CD8-positive, alpha-beta memory T cell (primary cell): ENCODE measurements around the gene STARD13. TPM values are rescaled to one million over a fixed set of nuclear protein-coding genes. Genes with fewer than 3 reads are reported as not detected.

Experiments used
- CTCF ChIA-PET: fragments of 350-600 bp; sonication (Branson Sonifier 250); formaldehyde crosslinking; loops from one replicate; lab custom pipeline; 2021; ENCODE audit warnings: antibody characterized with exemption; lab: Charles Lee
- POLR2A ChIA-PET: fragments of 350-600 bp; sonication (Branson Sonifier 250); formaldehyde crosslinking; loops from one replicate; lab custom pipeline; 2021; ENCODE audit warnings: antibody characterized with exemption; lab: Charles Lee
- DNase-seq, 5 donors: peaks; one replicate each; pipeline versions ENCODE4 v3.0.0 to v3.0.0-alpha.2; 2020 to 2022; ENCODE audit warnings: mixed read lengths in 1 of 5
- H3K27ac ChIP-seq: one replicate; pipeline ENCODE4 v1.7.0; 2013; ENCODE audit warnings: low read depth, mild to moderate bottlenecking, low read length, moderate library complexity
- H3K27me3 ChIP-seq: 2 replicates; pipeline ENCODE4 v1.7.0; 2013; ENCODE audit warnings: low read length, mild to moderate bottlenecking; ENCODE audit not compliant: insufficient read depth, poor library complexity, severe bottlenecking
- H3K36me3 ChIP-seq: 2 replicates; pipeline ENCODE4 v1.7.0; 2013; ENCODE audit warnings: mild to moderate bottlenecking, low read length, moderate library complexity; ENCODE audit not compliant: insufficient read depth
- H3K4me1 ChIP-seq: 2 replicates; pipeline ENCODE4 v1.7.0; 2013; ENCODE audit warnings: mild to moderate bottlenecking, low read length, moderate library complexity; ENCODE audit not compliant: insufficient read depth
- H3K4me3 ChIP-seq: 2 replicates; pipeline ENCODE4 v1.7.0; 2013; ENCODE audit warnings: mild to moderate bottlenecking, low read length
- H3K9me3 ChIP-seq: 2 replicates; pipeline ENCODE4 v1.7.0; 2013; ENCODE audit warnings: mild to moderate bottlenecking, low read length
- H3K27ac Mint-ChIP-seq, 8 donors: one replicate each; pipeline ENCODE4 v1.8.0; 2020 to 2021; ENCODE audit warnings: mixed read lengths in 8 of 8, mild to moderate bottlenecking in 6 of 8, inconsistent platforms in 3 of 8, moderate library complexity in 3 of 8
- H3K27me3 Mint-ChIP-seq, 2 donors: one replicate each; pipeline ENCODE4 v1.8.0; 2020 to 2021; ENCODE audit warnings: mixed read lengths in 2 of 2, mild to moderate bottlenecking in 1 of 2, moderate library complexity in 1 of 2
- H3K36me3 Mint-ChIP-seq, 3 donors: one replicate each; pipeline ENCODE4 v1.8.0; 2020 to 2021; ENCODE audit warnings: mixed read lengths in 3 of 3, inconsistent platforms in 1 of 3, mild to moderate bottlenecking in 1 of 3
- H3K4me1 Mint-ChIP-seq, 3 donors: one replicate each; pipeline ENCODE4 v1.8.0; 2020 to 2021; ENCODE audit warnings: mixed read lengths in 3 of 3, inconsistent platforms in 1 of 3, mild to moderate bottlenecking in 1 of 3
- H3K4me3 Mint-ChIP-seq, 7 donors: one replicate each; pipeline ENCODE4 v1.8.0; 2020 to 2021; ENCODE audit warnings: mixed read lengths in 7 of 7, mild to moderate bottlenecking in 6 of 7, moderate library complexity in 4 of 7, inconsistent platforms in 2 of 7
- H3K9me3 Mint-ChIP-seq, 5 donors: one replicate each; pipeline ENCODE4 v1.8.0; 2020 to 2022; ENCODE audit warnings: mixed read lengths in 5 of 5, mild to moderate bottlenecking in 3 of 5, moderate library complexity in 2 of 5, inconsistent platforms in 1 of 5
- polyA plus RNA-seq: library from polyadenylated mRNA; unstranded; fragments of 300-500 nt; fragmentation: Illumina TruSeq; gene quantifications from one replicate; pipeline ENCODE4 v1.2.3, GENCODE V29; 2021
- total RNA-seq, 2 experiments: library from RNA; stranded (reverse); gene quantifications; one replicate each; pipeline ENCODE4 v1.2.3, GENCODE V29; 2021

STARD13 gene
- total and polyA plus RNA-seq, 3 experiments from 2014 or later: 0.40 to 0.48 TPM; not detected in 1

DNA sequence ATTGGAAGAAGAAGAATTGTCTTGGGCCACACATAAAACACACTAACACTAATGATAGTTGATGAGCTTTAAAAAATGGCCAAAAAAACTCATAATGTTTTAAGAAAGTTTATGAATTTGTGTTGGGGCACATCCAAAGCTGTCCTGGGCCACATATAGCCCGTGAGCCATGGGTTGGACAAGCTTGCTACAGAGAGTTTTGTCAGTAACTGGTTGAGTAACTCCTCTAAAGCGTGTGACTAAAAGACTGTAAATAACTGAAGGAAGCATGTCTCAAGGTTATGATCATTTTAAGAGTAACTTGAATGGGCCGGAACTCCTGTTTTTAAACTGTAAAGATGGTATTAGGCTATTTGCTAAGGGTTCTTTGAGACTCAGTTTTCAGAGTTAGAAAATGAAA is 151.3 kb downstream of the STARD13 start:
- Mint-ChIP-seq H3K27me3 (peaks cover 0 to 9% of the 10 kb centered on the region in 2 donors), H3K4me1 (no peaks in the 10 kb centered on the region), H3K4me3 (no peak overlapping the region), H3K36me3 (no peaks in the 10 kb centered on the region), H3K27ac (no peak overlapping the region), H3K9me3 (peaks cover 0 to 3% (median 0%) of the 10 kb centered on the region in 5 donors)
- no peak overlapping the region for H3K27ac ChIP-seq
- ChIA-PET CTCF (no interaction called here), POLR2A (no interaction called here)
- no peaks in the 10 kb centered on the region for H3K27me3 ChIP-seq
- no peaks in the 10 kb centered on the region for H3K36me3 ChIP-seq
- H3K4me1 ChIP-seq: no peaks in the 10 kb centered on the region
- no peak overlapping the region for H3K4me3 ChIP-seq
- H3K9me3 ChIP-seq: no peaks in the 10 kb centered on the region
- DNase-seq: no peak

- ChIA-PET POLR2A (no interaction called here), CTCF (no interaction called here)
Observed at GRCh38 chr13:33132644-33133440, 152.7 kb downstream of the STARD13 start.

DNA sequence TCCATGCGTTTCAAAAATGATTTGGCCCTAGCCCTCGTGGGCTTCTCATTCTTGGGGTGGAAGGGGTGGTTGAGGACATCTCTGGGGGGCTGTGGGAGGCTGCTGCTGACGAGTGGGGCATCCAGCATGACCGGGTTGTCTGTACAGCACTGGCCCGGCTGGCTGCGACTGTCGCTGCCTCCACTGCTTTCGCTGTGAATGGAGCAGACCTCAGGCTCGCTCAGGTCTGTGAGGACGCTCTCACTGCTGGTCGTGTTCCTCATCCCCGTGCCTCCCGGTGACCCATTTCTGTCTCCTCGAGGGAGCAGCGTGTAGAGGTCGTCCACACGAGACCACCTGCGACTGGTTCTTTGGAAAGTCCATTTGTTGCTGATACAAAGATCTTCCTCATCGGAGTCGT is 155.7 kb downstream of the STARD13 start:
- H3K27ac ChIP-seq: no peak overlapping the region
- no peak overlapping the region for H3K4me3 ChIP-seq

More at GRCh38 chr13:33132644-33133440, 152.7 kb downstream of the STARD13 start:
- Mint-ChIP-seq H3K27ac (no peak overlapping the region), H3K4me1 (no peaks in the 10 kb centered on the region), H3K36me3 (no peaks in the 10 kb centered on the region), H3K9me3 (peaks cover 0 to 3% (median 0%) of the 10 kb centered on the region in 5 donors), H3K4me3 (no peak overlapping the region), H3K27me3 (peaks cover 0 to 9% of the 10 kb centered on the region in 2 donors)
- Histone ChIP-seq H3K4me1 (no peaks in the 10 kb centered on the region), H3K4me3 (no peak overlapping the region), H3K27me3 (no peaks in the 10 kb centered on the region), H3K36me3 (no peaks in the 10 kb centered on the region), H3K9me3 (no peaks in the 10 kb centered on the region), H3K27ac (no peak overlapping the region)
- DNase-seq: no peak

GRCh38 chr13:33129094-33129832 is 156.3 kb downstream of the STARD13 start:
- no peaks in the 10 kb centered on the region for H3K4me1 Mint-ChIP-seq
- no peak overlapping the region for H3K27ac Mint-ChIP-seq
- ChIA-PET CTCF (no interaction called here), POLR2A (no interaction called here)
- Histone ChIP-seq H3K4me3 (no peak overlapping the region), H3K36me3 (no peaks in the 10 kb centered on the region), H3K9me3 (no peaks in the 10 kb centered on the region), H3K27ac (no peak overlapping the region), H3K27me3 (no peaks in the 10 kb centered on the region), H3K4me1 (no peaks in the 10 kb centered on the region)
- H3K4me3 Mint-ChIP-seq: no peak overlapping the region
- no peak for DNase-seq
- no peaks in the 10 kb centered on the region for H3K36me3 Mint-ChIP-seq
- peaks cover 1 to 9% of the 10 kb centered on the region in 2 donors for H3K27me3 Mint-ChIP-seq
- peaks cover 0 to under 1% (median 0%) of the 10 kb centered on the region in 5 donors for H3K9me3 Mint-ChIP-seq

More for the DNA sequence above, 155.7 kb downstream of the STARD13 start:
- ChIA-PET CTCF (no interaction called here), POLR2A (no interaction called here)
- DNase-seq: no peak
- Mint-ChIP-seq H3K4me3 (no peak overlapping the region), H3K27ac (no peak overlapping the region), H3K27me3 (peaks cover 1 to 9% of the 10 kb centered on the region in 2 donors), H3K9me3 (peaks cover 0 to 3% (median 0%) of the 10 kb centered on the region in 5 donors), H3K4me1 (no peaks in the 10 kb centered on the region), H3K36me3 (no peaks in the 10 kb centered on the region)
- no peaks in the 10 kb centered on the region for H3K27me3 ChIP-seq
- H3K36me3 ChIP-seq: no peaks in the 10 kb centered on the region
- H3K4me1 ChIP-seq: no peaks in the 10 kb centered on the region
- no peaks in the 10 kb centered on the region for H3K9me3 ChIP-seq

DNA sequence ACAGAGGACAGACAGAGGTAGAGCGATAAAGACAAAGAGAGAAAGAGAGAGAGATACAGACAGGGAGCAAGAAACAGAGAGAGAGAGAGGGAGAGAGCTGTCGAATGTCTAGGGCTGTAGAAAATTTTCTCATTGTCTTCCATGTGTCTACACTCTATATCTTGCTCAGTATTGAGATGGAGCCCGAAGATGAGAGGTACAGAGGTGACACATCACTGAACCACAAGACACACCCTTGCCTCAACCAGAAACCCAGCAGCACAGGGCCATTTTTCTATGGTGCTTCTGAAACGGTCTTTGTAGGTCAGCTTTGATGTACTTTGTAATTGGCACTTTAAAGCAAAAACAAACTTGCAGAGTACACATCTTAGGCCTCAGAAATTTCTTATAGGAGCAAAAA is 157.4 kb downstream of the STARD13 start:
- H3K27ac Mint-ChIP-seq: no peak overlapping the region
- Histone ChIP-seq H3K9me3 (no peaks in the 10 kb centered on the region), H3K4me3 (no peak overlapping the region), H3K4me1 (no peaks in the 10 kb centered on the region), H3K36me3 (no peaks in the 10 kb centered on the region), H3K27ac (no peak overlapping the region), H3K27me3 (no peaks in the 10 kb centered on the region)
- peaks cover 5 to 9% of the 10 kb centered on the region in 2 donors for H3K27me3 Mint-ChIP-seq
- no peaks in the 10 kb centered on the region for H3K9me3 Mint-ChIP-seq
- H3K4me1 Mint-ChIP-seq: no peaks in the 10 kb centered on the region
- no peak overlapping the region for H3K4me3 Mint-ChIP-seq
- ChIA-PET CTCF (no interaction called here), POLR2A (no interaction called here)
- DNase-seq: no peak
- no peaks in the 10 kb centered on the region for H3K36me3 Mint-ChIP-seq

GRCh38 chr13:33127009-33127551 is 158.5 kb downstream of the STARD13 start:
- H3K27ac Mint-ChIP-seq: peak overlapping the region in 1 of 8 donors; percentile 43
- no peaks in the 10 kb centered on the region for H3K36me3 Mint-ChIP-seq
- H3K9me3 Mint-ChIP-seq: no peaks in the 10 kb centered on the region
- Histone ChIP-seq H3K27ac (no peak overlapping the region), H3K4me3 (no peak overlapping the region), H3K4me1 (no peaks in the 10 kb centered on the region), H3K27me3 (no peaks in the 10 kb centered on the region), H3K36me3 (no peaks in the 10 kb centered on the region), H3K9me3 (no peaks in the 10 kb centered on the region)
- CTCF ChIA-PET: no interaction called here
- H3K4me3 Mint-ChIP-seq: no peak overlapping the region
- no peak for DNase-seq
- POLR2A ChIA-PET: no interaction called here
- H3K27me3 Mint-ChIP-seq: peaks cover 5 to 10% of the 10 kb centered on the region in 2 donors
- H3K4me1 Mint-ChIP-seq: no peaks in the 10 kb centered on the region

DNA sequence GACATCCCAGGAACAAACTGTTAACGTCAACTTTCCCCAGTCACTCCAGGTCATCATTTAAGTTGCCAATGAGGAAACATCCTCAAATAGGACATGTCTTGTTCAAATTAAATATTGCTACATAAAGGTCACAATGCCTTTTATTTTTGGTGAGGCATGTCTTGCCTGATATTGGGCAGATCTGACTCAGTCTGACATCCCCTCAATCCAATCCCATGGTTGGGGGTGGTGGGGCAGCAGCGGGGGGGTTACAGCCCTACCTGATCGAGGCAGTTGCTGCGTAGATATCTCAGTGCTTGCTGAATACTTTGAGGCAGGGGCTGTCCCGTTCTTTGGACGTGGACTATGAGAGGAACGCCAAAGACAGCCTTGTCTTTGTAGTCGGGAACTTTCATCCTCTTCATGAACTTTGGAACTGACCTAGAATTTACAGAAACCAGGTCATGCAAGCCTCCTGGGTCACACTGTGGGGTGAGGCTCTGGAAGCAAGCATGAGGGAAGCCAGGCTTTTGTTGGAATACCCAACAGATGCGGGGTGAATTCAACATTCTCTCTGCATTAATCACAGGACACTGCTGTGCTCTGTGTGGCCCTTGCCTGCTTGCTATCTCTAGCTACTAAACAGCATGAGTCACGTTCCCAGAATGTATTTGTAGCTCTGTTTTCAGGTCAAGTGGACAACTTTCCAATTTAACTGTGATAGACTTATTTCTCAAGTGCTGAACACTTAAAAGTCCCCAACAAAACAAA is 159.6 kb downstream of the STARD13 start:
- no peaks in the 10 kb centered on the region for H3K9me3 ChIP-seq
- H3K27ac Mint-ChIP-seq: no peak overlapping the region
- no peak overlapping the region for H3K4me3 Mint-ChIP-seq
- DNase-seq: no peak
- ChIA-PET CTCF (no interaction called here), POLR2A (no interaction called here)
- no peaks in the 10 kb centered on the region for H3K4me1 ChIP-seq
- H3K36me3 ChIP-seq: no peaks in the 10 kb centered on the region
- no peaks in the 10 kb centered on the region for H3K36me3 Mint-ChIP-seq
- no peaks in the 10 kb centered on the region for H3K27me3 ChIP-seq
- peaks cover 5 to 10% of the 10 kb centered on the region in 2 donors for H3K27me3 Mint-ChIP-seq
- no peak overlapping the region for H3K4me3 ChIP-seq
- H3K9me3 Mint-ChIP-seq: no peaks in the 10 kb centered on the region
- H3K4me1 Mint-ChIP-seq: no peaks in the 10 kb centered on the region
- H3K27ac ChIP-seq: no peak overlapping the region
